LNCAP (cell line): Measurements from ENCODE around the gene THAP12.

Experiments used
- CTCF ChIP-seq: fragments of 450-650 bp; IDR thresholded peaks from 2 replicates; pipeline ENCODE4 v1.5.1; 2017; ENCODE audit warnings: mild to moderate bottlenecking

Gene THAP12

GRCh38 chr11:76408171-76408965, 27.4 kb upstream of the THAP12 start:
- TF ChIP-seq CTCF = no peak

GRCh38 chr11:76406359-76406758, 25.4 kb upstream of the THAP12 start:
- no peak for TF ChIP-seq CTCF

GRCh38 chr11:76400967-76401366, 20.0 kb upstream of the THAP12 start:
- no peak for TF ChIP-seq CTCF

GRCh38 chr11:76397383-76397782, 16.5 kb upstream of the THAP12 start:
- no peak for TF ChIP-seq CTCF

GRCh38 chr11:76395296-76395695, 14.4 kb upstream of the THAP12 start:
- no peak for TF ChIP-seq CTCF

GRCh38 chr11:76394411-76394810, 13.5 kb upstream of the THAP12 start:
- TF ChIP-seq CTCF = no peak

- TF ChIP-seq CTCF = no peak
These were observed 11.9 kb upstream of the THAP12 start for GRCh38 chr11:76392870-76393269.
